Measurements from ENCODE around the gene NXPH3. TPM values are rescaled to one million over a fixed set of nuclear protein-coding genes. Genes with fewer than 3 reads are reported as not detected.

NXPH3 gene
- polyA plus RNA-seq, 1 experiment = 0.27 TPM

- ChIA-PET POLR2A (interaction anchor here (0.6 to 1.3 kb wide), 3 partner anchors 107 to 137 kb away, joined by 4 to 10 read pairs (median 7); partner anchors contain the start of gene SLC35B1), CTCF (interaction anchor here (0.5 to 5.2 kb wide), 28 partner anchors 13 to 427 kb away, joined by 3 to 99 read pairs (median 3); partner anchors contain the start of genes FAM117A, SLC35B1 and SPOP)
- no peak for TF ChIP-seq CTCF (IDR thresholded peaks at IDR 0.05; ENCODE audit: low read depth, low read length)
- no peaks in the 10 kb centered on the region for H3K9me3 ChIP-seq (ENCODE audit: control insufficient read depth, insufficient read depth, low read length)
- no peak overlapping the region for H3K27ac ChIP-seq (ENCODE audit: low read depth, low read length)
- no peak overlapping the region for H3K4me3 ChIP-seq (ENCODE audit: low read depth, low read length)
- no peak for DNase-seq (ENCODE audit: low read depth, low spot score)
- peaks cover 40% of the 10 kb centered on the region for H3K27me3 ChIP-seq (ENCODE audit: control insufficient read depth, insufficient read depth, low read length)
Measured at GRCh38 chr17:49570540-49571242, 5.0 kb upstream of the NXPH3 start.

GRCh38 chr17:49571283-49571682 is 4.4 kb upstream of the NXPH3 start:
- Histone ChIP-seq H3K27ac (ENCODE audit: low read depth, low read length) (no peak overlapping the region), H3K9me3 (ENCODE audit: control insufficient read depth, insufficient read depth, low read length) (no peaks in the 10 kb centered on the region), H3K4me3 (ENCODE audit: low read depth, low read length) (no peak overlapping the region), H3K27me3 (ENCODE audit: control insufficient read depth, insufficient read depth, low read length) (peaks cover 36% of the 10 kb centered on the region)
- ChIA-PET POLR2A (interaction anchor here (1.0 kb wide), 1 partner anchor 106 kb away, joined by 10 read pairs; no protein-coding TSS in a partner anchor), CTCF (interaction anchor here (0.7 to 5.2 kb wide), 7 partner anchors 14 to 426 kb away, joined by 3 to 99 read pairs (median 3); partner anchors contain the start of gene SLC35B1)
- DNase-seq (ENCODE audit: low read depth, low spot score) = no peak
- TF ChIP-seq CTCF (IDR thresholded peaks at IDR 0.05; ENCODE audit: low read depth, low read length) = no peak

- CTCF ChIA-PET = interaction anchor here (0.7 to 5.2 kb wide), 5 partner anchors 108 to 426 kb away, joined by 3 to 99 read pairs (median 5); partner anchors contain the start of gene SLC35B1
- POLR2A ChIA-PET = interaction anchor here (1.0 kb wide), 1 partner anchor 106 kb away, joined by 10 read pairs; no protein-coding TSS in a partner anchor
- Histone ChIP-seq H3K4me3 (ENCODE audit: low read depth, low read length) (no peak overlapping the region), H3K27me3 (ENCODE audit: control insufficient read depth, insufficient read depth, low read length) (peaks cover 36% of the 10 kb centered on the region), H3K9me3 (ENCODE audit: control insufficient read depth, insufficient read depth, low read length) (no peaks in the 10 kb centered on the region), H3K27ac (ENCODE audit: low read depth, low read length) (no peak overlapping the region)
- no peak for DNase-seq (ENCODE audit: low read depth, low spot score)
- no peak for TF ChIP-seq CTCF (IDR thresholded peaks at IDR 0.05; ENCODE audit: low read depth, low read length)
Measured at GRCh38 chr17:49571764-49572163, 3.9 kb upstream of the NXPH3 start.

GRCh38 chr17:49572226-49572625 is 3.4 kb upstream of the NXPH3 start:
- Histone ChIP-seq H3K4me3 (ENCODE audit: low read depth, low read length) (no peak overlapping the region), H3K9me3 (ENCODE audit: control insufficient read depth, insufficient read depth, low read length) (no peaks in the 10 kb centered on the region), H3K27ac (ENCODE audit: low read depth, low read length) (no peak overlapping the region), H3K27me3 (ENCODE audit: control insufficient read depth, insufficient read depth, low read length) (peaks cover 37% of the 10 kb centered on the region)
- no peak for TF ChIP-seq CTCF (IDR thresholded peaks at IDR 0.05; ENCODE audit: low read depth, low read length)
- no peak for DNase-seq (ENCODE audit: low read depth, low spot score)
- ChIA-PET CTCF (interaction anchor here (1.4 to 5.2 kb wide), 2 partner anchors 107 to 123 kb away, joined by 3 to 99 read pairs; no protein-coding TSS in a partner anchor), POLR2A (interaction anchor here (0.6 to 1.0 kb wide), 2 partner anchors 105 to 243 kb away, joined by 3 to 10 read pairs; no protein-coding TSS in a partner anchor)
